K562 (cell line): ENCODE results near the gene KIAA1958. TPM values are rescaled to one million over a fixed set of nuclear protein-coding genes. Genes with fewer than 3 reads are reported as not detected.

Experiments
- ATAC-seq: fragments of 200-7000 bp; cut with Tn5 transposase; 3 replicates; pipeline ENCODE4 v1.9.1; 2020; ENCODE audit warnings: moderate library complexity
- BruUV-seq: library from RNA; stranded (reverse); fragments of 400-500 nt; replicated peaks from 2 replicates; lab custom pipeline; 2021; lab: Mats Ljungman, UMichigan
- CTCF ChIA-PET: fragments of 300-600 bp; formaldehyde crosslinking; extraction: SDS; loops from one replicate; lab custom pipeline; 2021; ENCODE audit warnings: low intra/inter-chr PET ratio; lab: Yijun Ruan, JAX
- POLR2A ChIA-PET: fragments of 300-600, 350-650 bp; sonication (Branson Sonifier 250); formaldehyde crosslinking; extraction: SDS; loops from one replicate; lab custom pipeline; 2021; ENCODE audit warnings: antibody characterized with exemption, inconsistent platforms; lab: Yijun Ruan, JAX
- DNase-seq, 4 experiments: peaks; one replicate each; pipeline versions ENCODE4 v3.0.0 to v3.0.0-alpha.2; 2011 to 2018; ENCODE audit warnings: low spot score in 3 of 4, mixed read lengths in 3 of 4; ENCODE audit errors: extremely low read depth in 1 of 4
- FAIRE-seq: peaks from 2 replicates; lab custom pipeline; 2011; peaks lifted over from hg19 to GRCh38; lab: Jason Lieb, UNC
- H2AFZ ChIP-seq: 2 replicates; pipeline ENCODE4 v1.6.0; 2011; ENCODE audit warnings: low read depth, low read length, control low read depth, inconsistent platforms
- H3K27ac ChIP-seq: fragments of 200-600 bp; 3 replicates; pipeline ENCODE4 v1.8.0; 2011; ENCODE audit warnings: low read depth, mild to moderate bottlenecking, control low read depth, inconsistent platforms, low read length, moderate library complexity, mixed read lengths; ENCODE audit errors: extremely low read depth
- H3K27me3 ChIP-seq, 2 experiments: fragments of 300-600 bp in 1 of 2; 2 replicates in 1 of 2; 3 replicates in 1 of 2; pipeline versions ENCODE4 v1.6.0 to v1.8.0; 2011; ENCODE audit warnings: inconsistent platforms in 2 of 2, low read length in 2 of 2, mild to moderate bottlenecking in 1 of 2, mixed read lengths in 1 of 2, moderate library complexity in 1 of 2; ENCODE audit not compliant: control insufficient read depth in 2 of 2, insufficient read depth in 2 of 2
- H3K36me3 ChIP-seq: fragments of 300-600 bp; 3 replicates; pipeline ENCODE4 v1.8.0; 2011; ENCODE audit warnings: mild to moderate bottlenecking, low read length, inconsistent platforms; ENCODE audit not compliant: control insufficient read depth, insufficient read depth
- H3K4me1 ChIP-seq, 2 experiments: fragments of 200-600 bp in 1 of 2; replicated peaks in 1 of 2; 2 replicates in 1 of 2; 3 replicates in 1 of 2; pipeline versions ENCODE4 v1.5.1 to v1.8.0; 2011; ENCODE audit warnings: inconsistent platforms in 2 of 2, low read length in 2 of 2, mild to moderate bottlenecking in 1 of 2, mixed read lengths in 1 of 2, moderate library complexity in 1 of 2; ENCODE audit not compliant: control insufficient read depth in 2 of 2, insufficient read depth in 2 of 2
- H3K4me2 ChIP-seq: 2 replicates; pipeline ENCODE4 v1.6.1; 2011; ENCODE audit warnings: low read length, control low read depth, inconsistent platforms, mixed read lengths; ENCODE audit not compliant: insufficient read depth
- H3K4me3 ChIP-seq: fragments of 200-600 bp; sonication (generic), shearing (Covaris generic); 2 replicates; pipeline ENCODE4 v1.5.1; 2016; ENCODE audit warnings: control low read depth, inconsistent platforms
- H3K79me2 ChIP-seq: fragments of 200-600 bp; 3 replicates; pipeline ENCODE4 v1.8.0; 2011; ENCODE audit warnings: low read length, inconsistent platforms; ENCODE audit not compliant: control insufficient read depth, insufficient read depth
- H3K9ac ChIP-seq, 2 experiments: 2 replicates each; pipeline versions ENCODE4 v1.6.0 to v1.6.1; 2011; ENCODE audit warnings: low read depth in 2 of 2, low read length in 2 of 2, control low read depth in 1 of 2, inconsistent platforms in 1 of 2, mild to moderate bottlenecking in 1 of 2, mixed read lengths in 1 of 2; ENCODE audit not compliant: insufficient read depth in 1 of 2
- H3K9me1 ChIP-seq: one replicate; pipeline ENCODE4 v1.6.0; 2011; ENCODE audit warnings: inconsistent platforms, mild to moderate bottlenecking, low read length, moderate library complexity; ENCODE audit not compliant: control insufficient read depth, insufficient read depth
- H3K9me3 ChIP-seq: replicated peaks from 2 replicates; pipeline ENCODE4 v1.5.1; 2011; ENCODE audit warnings: low read depth, low read length, inconsistent platforms; ENCODE audit not compliant: control insufficient read depth, insufficient read depth
- H4K20me1 ChIP-seq: replicated peaks from 2 replicates; pipeline ENCODE4 v1.6.1; 2011; ENCODE audit warnings: low read length, inconsistent platforms, mixed read lengths; ENCODE audit not compliant: control insufficient read depth, insufficient read depth
- ETV5 ChIP-seq: sonication (generic); formaldehyde crosslinking; IDR thresholded peaks from 2 replicates; pipeline ENCODE4 v1.4.0; 2020; ENCODE audit warnings: low read depth, mild to moderate bottlenecking, missing genetic modification reagents
- MEF2A ChIP-seq: IDR thresholded peaks from 2 replicates; pipeline ENCODE4 v1.6.1; 2011; ENCODE audit warnings: low read depth, mild to moderate bottlenecking, low read length, moderate library complexity; ENCODE audit not compliant: control insufficient read depth
- SMC3 ChIP-seq: conservative IDR thresholded peaks from 2 replicates; pipeline ENCODE4 v1.6.1; 2011; ENCODE audit warnings: low read depth, low read length, improper control_type of control experiment; ENCODE audit not compliant: insufficient read depth
- STAT6 ChIP-seq: sonication (generic); formaldehyde crosslinking; IDR thresholded peaks from 2 replicates; pipeline ENCODE4 v1.8.1; 2023; ENCODE audit warnings: mild to moderate bottlenecking, missing genetic modification reagents
- ZFPM2 ChIP-seq: fragments of 250-450 bp; sonication (Bioruptor Pico); IDR thresholded peaks from 2 replicates; pipeline ENCODE4 v1.5.1; 2022; ENCODE audit warnings: mild to moderate bottlenecking
- ZNF586 ChIP-seq: fragments of 450-650 bp; formaldehyde crosslinking; conservative IDR thresholded peaks from 2 replicates; pipeline ENCODE4 v1.4.0; 2020; ENCODE audit warnings: mild to moderate bottlenecking, moderate library complexity
- ZNF778 ChIP-seq: fragments of 450-650 bp; formaldehyde crosslinking; IDR thresholded peaks from 2 replicates; pipeline ENCODE4 v1.4.0; 2020; ENCODE audit warnings: mild to moderate bottlenecking, moderate library complexity
- WGBS: fragments of 100-300 bp; shearing (Covaris generic); methylation state at CpG from one replicate; pipeline ENCODE4 v1.1.6; 2016; ENCODE audit warnings: low coverage, mixed read lengths; ENCODE audit not compliant: insufficient coverage; ENCODE audit errors: missing lambda C conversion rate; 5-methylcytosine and 5-hydroxymethylcytosine counted together
- in situ Hi-C: fragments of 300-500 bp; cut with MboI; formaldehyde crosslinking; loops from 4 replicates; pipeline ENCODE4 v1.15.0; 2018; ENCODE audit warnings: inconsistent platforms, mixed read lengths
- intact Hi-C: fragments of 100-400 bp; cut with micrococcal nuclease; formaldehyde crosslinking; loops from 2 replicates; pipeline ENCODE4 v1.14.2; 2022
- polyA plus RNA-seq, 8 experiments: library from polyadenylated mRNA; depleted of rRNA in 4 of 8; stranded (reverse) in 5 of 8; unstranded in 3 of 8; fragments of >200 nt; fragmentation: Nextera tagmentation in 2 of 8; fragmentation: Illumina TruSeq in 1 of 8; extraction: Ambion mirVana in 2 of 8; extraction: Trizol in 1 of 8; gene quantifications; 2 replicates each; pipeline versions ENCODE4 v1.2.1 to v1.2.3, GENCODE V29; 2011 to 2014; ENCODE audit warnings: inconsistent platforms in 1 of 8, missing spikeins in 1 of 8
- total RNA-seq, 7 experiments: library from RNA; depleted of rRNA in 6 of 7; stranded (reverse); fragments of >200 nt in 6 of 7; fragmentation: Illumina TruSeq in 2 of 7; extraction: Trizol in 2 of 7; gene quantifications; 2 replicates each; pipeline versions ENCODE4 v1.2.1 to v1.2.3, GENCODE V29; 2011 to 2021; ENCODE audit warnings: low replicate concordance in 1 of 7

The KIAA1958 gene
- total and polyA plus RNA-seq, 9 of the 15 experiments (the other 6 are each of a cell fraction or from before 2014, with no cell fraction given) = 1.1 to 16.0 (median 10.1) TPM

- no peak for TF ChIP-seq STAT6 (CRISPR knock-in tag)
- TF ChIP-seq SMC3 = no peak
- no peak for TF ChIP-seq ZNF586
- TF ChIP-seq ETV5 = no peak
- TF ChIP-seq ZFPM2 (CRISPR knock-in tag) = no peak
- TF ChIP-seq MEF2A = no peak
Measured at GRCh38 chr9:112694706-112695555, 208.3 kb downstream of the KIAA1958 start (continued).

GRCh38 chr9:112696461-112696860, 209.8 kb downstream of the KIAA1958 start:
- peaks cover under 1% of the 10 kb centered on the region; the same call in 2 of the 3 replicates for H3K79me2 ChIP-seq
- H3K4me3 ChIP-seq = no peak overlapping the region
- in situ Hi-C loops (no loop called here), intact Hi-C loops (no loop called here)
- DNase-seq = no peak
- H3K9ac ChIP-seq = no peak overlapping the region
- BruUV-seq = no TSS peak
- no peak for FAIRE-seq
- no peaks in the 10 kb centered on the region for H3K9me1 ChIP-seq
- H3K4me1 ChIP-seq = no peaks in the 10 kb centered on the region; a peak in 1 of 5 replicates
- H3K4me2 ChIP-seq = no peak overlapping the region
- H3K27me3 ChIP-seq = no peaks in the 10 kb centered on the region
- no peak overlapping the region for H3K27ac ChIP-seq
- no peak for ATAC-seq
- CTCF ChIA-PET = interaction anchor here (0.6 kb wide), 1 partner anchor 1359 kb away, joined by 4 read pairs; no protein-coding TSS in a partner anchor
- H2AFZ ChIP-seq = no peak overlapping the region
- no peaks in the 10 kb centered on the region for H3K9me3 ChIP-seq
- H4K20me1 ChIP-seq = no peaks in the 10 kb centered on the region
- POLR2A ChIA-PET = interaction anchor here (1.2 to 1.6 kb wide), 2 partner anchors 9 to 12 kb away, joined by 3 read pairs; no protein-coding TSS in a partner anchor
- WGBS = 87% methylated on average over 5 of the region's 5 CpGs
- H3K36me3 ChIP-seq = peaks cover 70% of the 10 kb centered on the region
- no peak for TF ChIP-seq ZNF778 (CRISPR knock-in tag)
